OCI-LY3 (cell line): Measurements from ENCODE around the gene KANK3.

Source experiments
- EZH2phosphoT487 ChIP-seq: fragments of 200-600 bp; shearing (Covaris generic); IDR thresholded peaks from 2 replicates; pipeline ENCODE4 v1.6.1; 2018; ENCODE audit warnings: antibody characterized with exemption, mixed run types, low read depth
- TF ChIP-seq, protein P1 (sequence below): fragments of 200-600, 300-600 bp; sonication (generic); IDR thresholded peaks from 2 replicates; pipeline ENCODE4 v1.5.1; 2014; ENCODE audit warnings: antibody characterized with exemption, low read length, low read depth

- TF ChIP-seq, protein P1, sequence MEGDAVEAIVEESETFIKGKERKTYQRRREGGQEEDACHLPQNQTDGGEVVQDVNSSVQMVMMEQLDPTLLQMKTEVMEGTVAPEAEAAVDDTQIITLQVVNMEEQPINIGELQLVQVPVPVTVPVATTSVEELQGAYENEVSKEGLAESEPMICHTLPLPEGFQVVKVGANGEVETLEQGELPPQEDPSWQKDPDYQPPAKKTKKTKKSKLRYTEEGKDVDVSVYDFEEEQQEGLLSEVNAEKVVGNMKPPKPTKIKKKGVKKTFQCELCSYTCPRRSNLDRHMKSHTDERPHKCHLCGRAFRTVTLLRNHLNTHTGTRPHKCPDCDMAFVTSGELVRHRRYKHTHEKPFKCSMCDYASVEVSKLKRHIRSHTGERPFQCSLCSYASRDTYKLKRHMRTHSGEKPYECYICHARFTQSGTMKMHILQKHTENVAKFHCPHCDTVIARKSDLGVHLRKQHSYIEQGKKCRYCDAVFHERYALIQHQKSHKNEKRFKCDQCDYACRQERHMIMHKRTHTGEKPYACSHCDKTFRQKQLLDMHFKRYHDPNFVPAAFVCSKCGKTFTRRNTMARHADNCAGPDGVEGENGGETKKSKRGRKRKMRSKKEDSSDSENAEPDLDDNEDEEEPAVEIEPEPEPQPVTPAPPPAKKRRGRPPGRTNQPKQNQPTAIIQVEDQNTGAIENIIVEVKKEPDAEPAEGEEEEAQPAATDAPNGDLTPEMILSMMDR, result no peak
- no peak for TF ChIP-seq EZH2phosphoT487
Observed at GRCh38 chr19:8352134-8352827, 9.2 kb upstream of the KANK3 start.
